CD14-positive monocyte (primary cell): ENCODE results near the gene ASRGL1. TPM values are rescaled to one million over a fixed set of nuclear protein-coding genes. Genes with fewer than 3 reads are reported as not detected.

Experiments
- DNase-seq, 3 donors: peaks; one replicate each; pipeline ENCODE4 v3.0.0-alpha.2; 2011 to 2022
- H2AFZ ChIP-seq: 2 replicates; pipeline ENCODE4 v1.6.0; 2012; ENCODE audit warnings: mild to moderate bottlenecking, low read depth, low read length, inconsistent platforms; ENCODE audit not compliant: insufficient read depth, poor library complexity, severe bottlenecking
- H3K27ac ChIP-seq, 2 donors: 1 replicate in 1 of 2; 2 replicates in 1 of 2; pipeline ENCODE4 v1.5.1; 2012 to 2013; ENCODE audit warnings: low read length in 2 of 2, control low read depth in 1 of 2, inconsistent platforms in 1 of 2, low read depth in 1 of 2, mild to moderate bottlenecking in 1 of 2
- H3K27me3 ChIP-seq, 2 donors: one replicate each; pipeline versions ENCODE4 v1.6.0 to v1.6.1; 2011 to 2013; ENCODE audit warnings: low read length in 2 of 2; ENCODE audit not compliant: control insufficient read depth in 2 of 2, insufficient read depth in 2 of 2
- H3K36me3 ChIP-seq, 2 donors: replicated peaks in 1 of 2; 1 replicate in 1 of 2; 2 replicates in 1 of 2; pipeline versions ENCODE4 v1.5.1 to v1.6.1; 2012 to 2013; ENCODE audit warnings: low read length in 2 of 2, control low read depth in 1 of 2, inconsistent platforms in 1 of 2, mild to moderate bottlenecking in 1 of 2; ENCODE audit not compliant: insufficient read depth in 2 of 2, control insufficient read depth in 1 of 2
- H3K4me1 ChIP-seq, 2 donors: 1 replicate in 1 of 2; 2 replicates in 1 of 2; pipeline versions ENCODE4 v1.5.1 to v1.6.1; 2012 to 2013; ENCODE audit warnings: low read length in 2 of 2, control low read depth in 1 of 2, inconsistent platforms in 1 of 2, mild to moderate bottlenecking in 1 of 2, moderate library complexity in 1 of 2; ENCODE audit not compliant: insufficient read depth in 2 of 2, control insufficient read depth in 1 of 2
- H3K4me2 ChIP-seq: replicated peaks from 2 replicates; pipeline ENCODE3; 2012; ENCODE audit warnings: low read length, moderate library complexity, mild to moderate bottlenecking; ENCODE audit not compliant: poor library complexity, severe bottlenecking; ENCODE audit errors: extremely low read depth
- H3K4me3 ChIP-seq, 3 experiments: fragments of 200-600 bp in 1 of 3; sonication (generic) in 1 of 3; replicated peaks in 1 of 3; 1 replicate in 2 of 3; 2 replicates in 1 of 3; pipeline ENCODE4 v1.5.1; 2011 to 2013; ENCODE audit warnings: low read length in 3 of 3, mild to moderate bottlenecking in 3 of 3, control low read depth in 2 of 3, low read depth in 2 of 3, inconsistent platforms in 1 of 3, moderate library complexity in 1 of 3
- H3K79me2 ChIP-seq: 2 replicates; pipeline ENCODE4 v1.6.0; 2012; ENCODE audit warnings: mild to moderate bottlenecking, control low read depth, inconsistent platforms, low read length, moderate library complexity; ENCODE audit not compliant: insufficient read depth
- H3K9ac ChIP-seq: 2 replicates; pipeline ENCODE4 v1.6.0; 2017; ENCODE audit warnings: low read length, mild to moderate bottlenecking; ENCODE audit not compliant: insufficient read depth, poor library complexity, severe bottlenecking
- H3K9me3 ChIP-seq, 2 donors: replicated peaks in 1 of 2; 1 replicate in 1 of 2; 2 replicates in 1 of 2; pipeline versions ENCODE4 v1.5.1 to v1.6.1; 2012 to 2013; ENCODE audit warnings: low read length in 2 of 2, control low read depth in 1 of 2; ENCODE audit not compliant: control insufficient read depth in 1 of 2, insufficient read depth in 1 of 2
- H4K20me1 ChIP-seq: 2 replicates; pipeline ENCODE4 v1.6.0; 2012; ENCODE audit warnings: mild to moderate bottlenecking, low read length, control low read depth, moderate library complexity; ENCODE audit not compliant: insufficient read depth
- H3K27ac Mint-ChIP-seq, 7 donors: one replicate each; pipeline ENCODE4 v1.8.0; 2020; ENCODE audit warnings: mild to moderate bottlenecking in 7 of 7, mixed read lengths in 7 of 7, moderate library complexity in 6 of 7, inconsistent platforms in 2 of 7
- H3K27me3 Mint-ChIP-seq, 3 donors: one replicate each; pipeline ENCODE4 v1.8.0; 2021 to 2022; ENCODE audit warnings: low read depth in 3 of 3, mild to moderate bottlenecking in 3 of 3, mixed read lengths in 3 of 3, moderate library complexity in 3 of 3, inconsistent platforms in 1 of 3
- H3K36me3 Mint-ChIP-seq, 2 donors: one replicate each; pipeline ENCODE4 v1.8.0; 2020; ENCODE audit warnings: mixed read lengths in 2 of 2, inconsistent platforms in 1 of 2, mild to moderate bottlenecking in 1 of 2
- H3K4me1 Mint-ChIP-seq: one replicate; pipeline ENCODE4 v1.8.0; 2020; ENCODE audit warnings: mild to moderate bottlenecking, mixed read lengths
- H3K4me3 Mint-ChIP-seq, 2 donors: one replicate each; pipeline ENCODE4 v1.8.0; 2020; ENCODE audit warnings: mild to moderate bottlenecking in 2 of 2, mixed read lengths in 2 of 2, moderate library complexity in 1 of 2
- H3K9me3 Mint-ChIP-seq, 7 donors: one replicate each; pipeline ENCODE4 v1.8.0; 2020 to 2022; ENCODE audit warnings: mixed read lengths in 7 of 7, mild to moderate bottlenecking in 6 of 7, moderate library complexity in 6 of 7, inconsistent platforms in 2 of 7
- CTCF ChIP-seq: fragments of 200-600 bp; IDR thresholded peaks from one replicate; pipeline ENCODE4 v1.8.0; 2022; ENCODE audit warnings: antibody characterized with exemption, mild to moderate bottlenecking
- WGBS: methylation state at CpG from one replicate; pipeline ENCODE4 v1.1.5; 2013; ENCODE audit warnings: missing lambda C conversion rate; ENCODE audit not compliant: insufficient coverage; 5-methylcytosine and 5-hydroxymethylcytosine counted together
- intact Hi-C, 2 donors: fragments of 100-400 bp; cut with micrococcal nuclease; formaldehyde crosslinking; loops; one replicate each; pipeline versions ENCODE4 v1.15.0 to v1.15.1; 2023
- polyA plus RNA-seq, 3 donors: library from polyadenylated mRNA; depleted of rRNA in 1 of 3; unstranded in 2 of 3; stranded (reverse) in 1 of 3; fragments of 300-500 nt in 2 of 3; fragments of >200 nt in 1 of 3; fragmentation: Illumina TruSeq in 2 of 3; gene quantifications; 1 replicate in 2 of 3; 2 replicates in 1 of 3; pipeline ENCODE4 v1.2.3, GENCODE V29; 2012 to 2021

The ASRGL1 gene
- polyA plus RNA-seq, 3 donors, result 22.3 to 57.8 (median 50.6) TPM

GRCh38 chr11:62409831-62410230 is 72.6 kb downstream of the ASRGL1 start:
- H3K4me2 ChIP-seq, result no peak overlapping the region
- H4K20me1 ChIP-seq, result no peaks in the 10 kb centered on the region
- H3K79me2 ChIP-seq, result no peaks in the 10 kb centered on the region
- no peak overlapping the region for H3K4me3 ChIP-seq
- H3K9ac ChIP-seq, result no peak overlapping the region
- no peak overlapping the region for H3K27ac ChIP-seq
- peaks cover 0 to 7% of the 10 kb centered on the region in 2 donors for H3K36me3 ChIP-seq
- H3K4me1 ChIP-seq, result peaks cover under 1 to 5% of the 10 kb centered on the region in 2 donors
- no peak for DNase-seq
- H3K9me3 ChIP-seq, result no peaks in the 10 kb centered on the region
- H2AFZ ChIP-seq, result no peak overlapping the region
- WGBS, result 94% methylated on average over 6 of the region's 8 CpGs
- Mint-ChIP-seq H3K27ac (peak overlapping the region in 1 of 7 donors; percentile 2), H3K27me3 (peaks cover 1 to 2% (median 2%) of the 10 kb centered on the region in 3 donors), H3K9me3 (peaks cover 0 to 2% (median 0%) of the 10 kb centered on the region in 7 donors), H3K4me3 (no peak overlapping the region), H3K36me3 (peaks cover 10 to 37% of the 10 kb centered on the region in 2 donors), H3K4me1 (peaks cover 4% of the 10 kb centered on the region)
- intact Hi-C loops, result no loop called here
- H3K27me3 ChIP-seq, result no peaks in the 10 kb centered on the region
- TF ChIP-seq CTCF, result no peak

- Histone ChIP-seq H2AFZ (no peak overlapping the region), H3K79me2 (no peaks in the 10 kb centered on the region), H3K4me2 (no peak overlapping the region), H3K27me3 (no peaks in the 10 kb centered on the region), H3K36me3 (peaks cover 0 to 8% of the 10 kb centered on the region in 2 donors), H3K4me1 (peaks cover 7 to 11% of the 10 kb centered on the region in 2 donors), H3K9me3 (no peaks in the 10 kb centered on the region), H3K27ac (no peak overlapping the region), H3K9ac (no peak overlapping the region), H3K4me3 (no peak overlapping the region), H4K20me1 (no peaks in the 10 kb centered on the region)
- Mint-ChIP-seq H3K4me3 (no peak overlapping the region), H3K27me3 (peaks cover 1 to 2% (median 2%) of the 10 kb centered on the region in 3 donors), H3K27ac (no peak overlapping the region), H3K36me3 (peaks cover 10 to 34% of the 10 kb centered on the region in 2 donors), H3K4me1 (peaks cover 9% of the 10 kb centered on the region), H3K9me3 (peaks cover 0 to 2% (median 0%) of the 10 kb centered on the region in 7 donors)
- no peak for DNase-seq
- intact Hi-C loops, result no loop called here
- 97% methylated on average over 6 of the region's 8 CpGs for WGBS
- TF ChIP-seq CTCF, result no peak
Observed at GRCh38 chr11:62410972-62411371, 73.7 kb downstream of the ASRGL1 start.
